ELR (cell line): Measurements from ENCODE around the gene P4HTM.
A peak's percentile ranks its signal among the peaks of the same experiment; 100 is the strongest.

Experiments used
- DNase-seq: peaks from one replicate; pipeline ENCODE4 v3.0.0-alpha.2; 2015; ENCODE audit warnings: low read depth

Gene P4HTM

DNA sequence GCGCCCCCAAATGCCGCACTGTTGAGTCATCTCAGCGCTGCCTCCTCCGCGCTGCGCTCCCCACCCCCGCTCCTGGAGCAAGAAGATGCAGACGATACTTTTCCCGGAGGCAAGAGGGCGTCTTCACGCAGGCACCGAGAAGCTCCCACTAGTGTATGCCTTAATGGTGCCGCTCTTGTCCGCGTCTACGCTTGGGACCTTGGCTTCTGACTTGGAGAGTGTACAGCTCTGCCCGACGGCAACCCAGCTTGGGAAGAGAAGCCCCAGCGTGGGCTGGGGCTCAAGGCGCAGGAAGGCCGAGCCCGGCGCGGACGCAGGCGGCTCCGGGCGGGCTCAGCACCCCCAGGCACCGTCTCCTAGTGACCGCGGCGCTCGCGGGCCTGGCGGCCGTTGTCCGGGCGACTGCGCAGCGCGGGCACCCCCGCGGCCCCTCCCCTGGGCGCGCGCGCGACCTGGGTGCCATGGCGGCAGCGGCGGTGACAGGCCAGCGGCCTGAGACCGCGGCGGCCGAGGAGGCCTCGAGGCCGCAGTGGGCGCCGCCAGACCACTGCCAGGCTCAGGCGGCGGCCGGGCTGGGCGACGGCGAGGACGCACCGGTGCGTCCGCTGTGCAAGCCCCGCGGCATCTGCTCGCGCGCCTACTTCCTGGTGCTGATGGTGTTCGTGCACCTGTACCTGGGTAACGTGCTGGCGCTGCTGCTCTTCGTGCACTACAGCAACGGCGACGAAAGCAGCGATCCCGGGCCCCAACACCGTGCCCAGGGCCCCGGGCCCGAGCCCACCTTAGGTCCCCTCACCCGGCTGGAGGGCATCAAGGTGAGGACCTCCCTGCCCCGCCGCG lies at the start of gene P4HTM:
P4HTM (plus strand) TSS at position 446 of the 840 bp plus-strand sequence; CDS start at position 462, 16 bp downstream.
- peak; percentile 96 for DNase-seq

GRCh38 chr3:48945432-48945831 lies 44.6 kb upstream of the P4HTM start:
- DNase-seq: no peak

DNA sequence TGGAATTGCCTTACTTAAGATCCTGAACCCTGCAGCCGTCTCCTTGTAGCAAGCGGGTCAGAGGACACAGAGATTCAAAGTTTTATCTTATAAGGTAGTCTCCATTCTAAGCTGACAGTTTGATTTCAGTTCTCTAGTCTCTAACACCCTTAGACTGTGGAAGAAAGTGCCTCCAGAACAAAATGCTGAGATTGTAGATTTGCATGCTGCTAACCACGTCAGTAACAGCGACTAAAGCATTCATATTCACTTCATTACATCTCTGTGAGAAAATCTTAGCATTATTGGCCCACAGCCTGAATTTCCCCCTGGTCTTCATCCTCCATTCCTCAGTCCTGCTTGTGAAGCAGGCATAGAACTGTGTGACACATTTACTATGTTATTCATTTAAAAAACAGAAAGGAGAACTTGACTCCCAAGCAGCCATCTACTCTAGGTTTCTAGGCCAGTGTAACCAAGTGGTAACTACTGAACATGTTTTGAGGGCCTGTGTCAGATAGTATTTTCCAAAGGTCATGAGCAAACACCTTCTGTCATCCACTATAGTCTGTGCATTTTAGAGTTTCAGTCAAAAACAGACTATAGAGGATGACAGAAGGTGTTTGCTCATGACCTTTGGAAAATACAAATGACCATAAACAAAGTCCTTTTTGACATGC lies 44.0 kb upstream of the P4HTM start:
- no peak for DNase-seq

GRCh38 chr3:48949376-48949717 lies 40.7 kb upstream of the P4HTM start:
- no peak for DNase-seq

DNA sequence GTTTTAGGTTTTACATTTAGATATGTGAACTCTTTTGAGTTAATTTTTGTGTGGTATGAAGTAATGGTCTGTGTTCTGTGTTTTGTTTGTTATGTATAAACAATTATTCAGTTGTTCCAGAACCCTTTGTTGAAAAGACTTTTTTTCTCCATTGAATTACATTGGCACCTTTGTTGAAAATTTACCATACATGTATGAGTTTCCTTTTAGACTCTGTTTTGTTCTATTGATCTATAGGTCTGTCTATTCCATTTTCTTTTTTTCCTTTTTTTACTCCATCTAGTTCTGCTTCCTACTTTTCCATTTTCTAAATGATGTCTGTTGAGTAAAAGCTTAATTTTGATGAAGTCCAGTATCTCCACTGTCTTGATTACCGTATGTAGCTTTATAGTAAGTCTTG lies 40.0 kb upstream of the P4HTM start:
- DNase-seq: no peak

- DNase-seq: no peak
These were observed 38.3 kb upstream of the P4HTM start for GRCh38 chr3:48951764-48952163.

DNA sequence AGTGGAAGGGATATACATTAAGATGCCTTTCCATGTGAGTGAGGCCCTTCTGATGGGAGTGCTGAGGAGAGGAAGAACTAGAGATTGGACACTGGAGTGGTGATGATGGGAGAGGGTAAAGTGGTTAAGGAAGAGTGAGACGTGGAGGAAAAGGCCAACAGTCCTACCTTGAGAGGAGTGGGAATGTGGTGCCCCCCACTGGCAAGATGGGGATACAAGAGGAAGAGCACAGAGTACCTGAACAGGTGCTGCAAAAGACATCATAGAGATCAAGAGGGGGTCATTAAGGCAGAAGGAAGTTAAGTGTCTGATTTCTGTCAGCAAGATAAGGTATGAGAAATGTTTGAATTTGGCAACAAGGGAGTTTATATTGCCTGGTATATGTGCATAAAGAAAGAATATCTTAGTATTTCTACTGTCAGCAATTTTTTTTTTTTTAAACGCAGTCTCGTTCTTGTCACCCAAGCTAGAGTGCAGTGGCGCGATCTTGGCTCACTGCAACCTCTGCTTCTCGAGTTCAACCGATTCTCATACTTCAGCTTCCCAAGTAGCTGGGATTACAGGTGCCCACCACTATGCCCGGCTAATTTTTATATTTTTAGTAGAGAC lies 37.4 kb upstream of the P4HTM start:
- peak; percentile 20 for DNase-seq

- no peak for DNase-seq
These were observed 32.9 kb upstream of the P4HTM start for GRCh38 chr3:48957006-48957705.

DNA sequence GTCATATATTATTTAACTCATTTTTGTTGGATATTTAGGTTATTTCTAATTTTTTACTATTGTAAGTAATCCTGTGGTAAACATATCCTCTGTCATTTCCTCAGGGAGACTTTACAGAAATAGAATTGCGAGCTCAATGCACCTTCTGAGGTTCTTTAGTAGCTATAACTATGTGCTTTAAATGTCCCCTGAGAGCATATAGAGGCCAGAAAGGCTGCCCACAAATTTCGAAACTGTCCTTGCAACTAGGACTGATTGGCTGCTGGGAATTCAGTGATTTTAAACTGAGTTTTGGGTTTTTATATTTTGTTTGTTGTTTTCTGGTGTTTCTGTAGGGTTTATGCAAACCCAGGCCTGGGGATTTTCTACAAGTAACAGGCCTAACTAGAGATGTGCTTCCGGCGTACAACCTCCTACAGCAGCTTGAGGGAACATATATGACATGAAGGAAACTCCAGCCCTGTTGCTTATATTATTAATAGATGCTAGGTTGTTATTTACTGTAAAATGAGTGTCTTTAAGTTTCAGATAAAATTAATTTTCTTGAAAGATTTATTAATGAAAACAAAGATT lies 29.1 kb upstream of the P4HTM start:
- DNase-seq: no peak

DNA sequence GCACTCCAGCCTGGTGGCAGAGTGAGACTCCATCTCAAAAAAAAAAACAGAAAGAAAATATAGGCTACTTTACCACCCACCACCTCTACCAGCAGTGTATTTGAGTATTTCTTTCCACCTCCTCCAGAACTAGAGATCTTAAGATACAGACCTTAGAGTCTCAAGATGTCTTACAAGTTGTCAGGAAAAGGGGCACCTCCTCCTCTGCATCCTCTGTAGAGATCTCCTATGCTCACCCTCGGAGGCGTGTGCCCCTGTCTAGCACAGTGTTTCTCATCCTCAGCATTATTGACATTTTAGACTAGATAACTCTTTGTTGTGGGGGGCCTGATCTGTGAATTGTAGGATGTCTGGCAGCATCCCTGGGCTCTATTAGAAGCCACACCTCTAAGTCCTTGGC lies 27.7 kb upstream of the P4HTM start:
- DNase-seq: no peak

GRCh38 chr3:48962939-48963338 lies 27.1 kb upstream of the P4HTM start:
- no peak for DNase-seq

DNA sequence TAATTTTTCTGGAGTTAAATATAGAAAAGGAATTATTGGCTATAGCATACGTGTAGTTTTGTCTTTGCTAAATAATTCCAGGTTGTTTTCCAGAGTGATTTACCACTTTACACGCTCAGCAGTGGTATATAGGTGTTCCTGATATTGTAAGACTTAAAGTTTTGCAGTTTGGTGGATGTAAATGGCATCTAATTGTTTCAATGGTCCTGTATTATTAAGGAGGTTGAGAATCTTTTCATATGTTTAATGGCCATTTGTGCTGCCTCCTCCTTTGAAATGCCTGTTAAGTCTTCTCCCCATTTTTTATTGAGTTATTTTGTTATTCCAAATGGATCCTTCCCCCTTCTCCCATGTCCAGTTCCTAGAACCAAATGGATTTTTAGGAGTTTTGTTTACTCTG lies 26.4 kb upstream of the P4HTM start:
- no peak for DNase-seq

DNA sequence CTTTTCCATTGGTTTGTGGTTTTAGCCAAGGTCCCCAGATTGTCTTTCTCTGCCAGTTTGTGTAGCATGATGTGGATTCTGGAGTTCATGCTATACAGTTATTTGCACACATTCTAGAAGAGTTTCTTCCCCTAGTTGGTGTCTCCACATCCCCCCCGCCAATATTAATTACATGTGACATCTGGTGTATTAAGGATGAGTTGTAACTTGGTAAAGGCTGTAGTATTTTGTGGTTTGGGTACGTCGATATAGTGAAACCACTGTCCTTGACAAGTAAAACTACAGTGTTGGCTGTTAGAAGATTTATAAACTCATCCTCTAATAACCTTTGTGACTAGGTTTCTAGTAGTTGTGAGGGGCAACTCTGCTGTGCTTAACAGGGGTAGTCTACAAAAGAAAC lies 23.7 kb upstream of the P4HTM start:
- no peak for DNase-seq

- DNase-seq: no peak
These were observed 23.1 kb upstream of the P4HTM start for GRCh38 chr3:48966876-48967361.

DNA sequence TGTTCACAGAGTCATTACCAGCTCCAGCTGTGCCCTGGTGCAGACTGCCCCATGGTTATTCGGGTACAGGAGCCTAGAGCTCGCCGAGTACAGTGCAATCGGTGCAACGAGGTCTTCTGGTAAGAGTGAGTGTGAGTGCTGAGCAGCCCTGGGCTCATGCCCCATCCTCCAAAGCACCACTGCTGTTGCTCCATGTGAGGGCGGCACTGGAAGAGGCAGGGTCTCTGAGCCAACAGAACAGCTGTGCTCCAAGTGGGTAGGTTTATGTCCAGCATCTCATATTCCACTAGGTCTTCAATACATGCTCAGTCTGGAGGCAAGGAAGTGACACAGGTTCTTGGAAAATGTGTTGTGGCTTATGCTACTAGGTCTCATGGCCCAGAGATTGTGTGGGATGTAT lies 19.5 kb upstream of the P4HTM start:
- DNase-seq: no peak

DNA sequence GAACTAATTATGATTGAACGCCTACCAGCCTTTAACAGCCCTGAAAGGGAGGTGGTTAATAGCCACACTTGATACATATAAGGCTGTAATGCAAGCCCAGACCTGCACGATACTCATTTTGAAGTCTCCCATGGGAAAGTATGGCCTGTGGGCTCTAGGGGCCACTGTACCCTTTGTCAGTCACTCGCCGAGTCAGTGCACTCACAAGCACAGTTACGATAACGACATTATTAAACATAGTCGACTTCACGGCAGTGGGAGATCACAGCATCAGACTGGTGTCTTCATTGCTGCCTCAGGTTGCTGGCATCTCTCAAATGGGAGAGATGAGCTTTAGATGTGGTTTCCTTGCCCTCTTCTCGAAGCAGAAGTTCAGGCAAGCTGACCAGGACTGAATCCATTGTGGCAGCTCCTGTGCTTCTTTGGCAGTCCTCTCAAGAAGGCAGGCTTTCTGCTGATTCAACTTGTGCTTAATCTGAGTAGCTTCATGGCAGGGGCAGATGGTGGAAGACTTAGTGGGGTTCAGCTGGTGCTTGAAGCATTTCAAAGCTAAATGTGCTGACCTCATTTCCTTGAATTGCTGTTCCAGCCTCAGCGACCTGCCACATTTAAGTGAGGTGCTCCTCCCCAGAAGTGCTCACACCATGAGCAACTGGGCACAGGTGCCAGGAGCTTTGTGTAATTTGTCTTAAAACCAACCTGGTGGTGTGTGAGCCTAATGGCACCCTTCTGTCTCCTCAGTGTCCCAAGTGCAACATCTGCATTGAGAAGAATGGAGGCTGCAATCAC lies 15.8 kb upstream of the P4HTM start:
- no peak for DNase-seq

DNA sequence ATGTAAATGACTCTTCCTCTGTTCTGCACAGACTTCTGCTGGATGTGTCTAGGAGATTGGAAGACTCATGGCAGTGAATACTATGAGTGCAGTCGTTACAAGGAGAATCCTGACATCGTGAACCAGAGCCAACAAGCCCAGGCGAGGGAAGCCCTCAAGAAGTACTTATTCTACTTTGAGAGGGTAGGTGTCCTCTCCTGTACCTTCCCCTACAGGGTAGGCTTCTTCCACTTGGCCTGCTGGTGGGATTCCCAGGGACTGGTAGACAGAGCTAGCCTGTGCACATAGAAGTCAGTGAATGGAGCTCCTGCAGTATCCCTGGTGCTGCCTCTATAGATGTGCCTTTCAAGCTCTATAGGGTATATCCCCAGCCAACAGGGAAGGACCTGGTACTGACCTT lies 10.6 kb upstream of the P4HTM start:
- no peak for DNase-seq

DNA sequence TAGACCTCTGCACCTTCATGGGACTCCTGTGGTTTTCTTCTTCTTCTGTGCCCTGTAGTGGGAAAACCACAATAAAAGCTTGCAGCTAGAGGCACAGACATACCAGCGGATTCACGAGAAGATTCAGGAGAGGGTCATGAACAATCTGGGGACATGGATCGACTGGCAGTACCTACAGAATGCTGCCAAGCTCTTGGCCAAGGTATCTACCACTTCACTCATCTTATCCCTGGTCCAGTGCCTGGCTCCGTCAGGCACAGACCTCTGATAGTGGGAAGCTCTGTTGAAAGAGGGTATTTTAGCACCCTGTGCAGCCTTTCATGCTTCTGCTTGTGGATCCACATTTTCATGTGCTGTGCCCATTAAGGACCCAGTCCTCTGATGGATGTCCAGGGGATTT lies 9.7 kb upstream of the P4HTM start:
- no peak for DNase-seq

- DNase-seq: no peak
These were observed 8.0 kb upstream of the P4HTM start for GRCh38 chr3:48982016-48982415.

DNA sequence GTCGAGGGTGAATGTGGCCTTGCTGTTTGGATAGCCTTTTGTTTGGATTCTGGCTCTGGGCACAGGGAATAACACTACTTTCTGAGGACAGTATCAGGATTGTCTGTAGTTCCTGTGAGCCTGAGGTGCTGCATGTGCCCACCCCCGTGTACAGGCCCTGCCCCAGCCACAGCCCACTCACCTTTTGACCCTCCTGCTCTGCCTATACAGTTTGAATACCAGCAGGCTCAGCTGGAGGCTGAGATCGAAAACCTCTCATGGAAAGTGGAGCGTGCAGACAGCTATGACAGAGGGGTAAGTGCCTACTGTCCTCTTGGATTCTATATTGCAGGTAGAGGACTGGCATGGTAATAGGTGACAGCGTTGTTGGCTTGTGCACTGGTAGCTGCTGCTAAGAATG lies 7.4 kb upstream of the P4HTM start:
- DNase-seq: no peak

DNA sequence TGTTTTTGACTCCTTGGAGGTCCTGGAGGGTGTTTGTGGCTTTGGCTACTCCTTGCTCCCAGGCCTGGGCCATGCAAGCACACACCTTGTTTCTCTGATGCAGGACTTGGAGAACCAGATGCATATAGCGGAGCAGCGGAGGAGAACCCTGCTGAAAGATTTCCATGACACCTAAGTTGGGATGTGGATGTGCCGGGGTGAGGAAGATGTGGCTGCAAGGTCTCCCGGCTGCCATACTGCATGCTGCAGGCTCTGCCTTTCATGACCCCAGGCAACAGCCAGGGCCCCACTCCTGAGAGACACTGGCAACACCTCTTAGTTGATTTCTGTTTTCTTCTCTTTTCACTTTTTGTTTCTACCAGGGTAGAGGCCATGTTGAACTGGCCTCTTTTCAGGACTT lies 6.9 kb upstream of the P4HTM start:
- DNase-seq: no peak
